Measurements from ENCODE around the gene NME2. TPM values are rescaled to one million over a fixed set of nuclear protein-coding genes. Genes with fewer than 3 reads are reported as not detected.

Gene NME2
- total RNA-seq, 1 experiment from 2014 or later = 826 TPM

DNA sequence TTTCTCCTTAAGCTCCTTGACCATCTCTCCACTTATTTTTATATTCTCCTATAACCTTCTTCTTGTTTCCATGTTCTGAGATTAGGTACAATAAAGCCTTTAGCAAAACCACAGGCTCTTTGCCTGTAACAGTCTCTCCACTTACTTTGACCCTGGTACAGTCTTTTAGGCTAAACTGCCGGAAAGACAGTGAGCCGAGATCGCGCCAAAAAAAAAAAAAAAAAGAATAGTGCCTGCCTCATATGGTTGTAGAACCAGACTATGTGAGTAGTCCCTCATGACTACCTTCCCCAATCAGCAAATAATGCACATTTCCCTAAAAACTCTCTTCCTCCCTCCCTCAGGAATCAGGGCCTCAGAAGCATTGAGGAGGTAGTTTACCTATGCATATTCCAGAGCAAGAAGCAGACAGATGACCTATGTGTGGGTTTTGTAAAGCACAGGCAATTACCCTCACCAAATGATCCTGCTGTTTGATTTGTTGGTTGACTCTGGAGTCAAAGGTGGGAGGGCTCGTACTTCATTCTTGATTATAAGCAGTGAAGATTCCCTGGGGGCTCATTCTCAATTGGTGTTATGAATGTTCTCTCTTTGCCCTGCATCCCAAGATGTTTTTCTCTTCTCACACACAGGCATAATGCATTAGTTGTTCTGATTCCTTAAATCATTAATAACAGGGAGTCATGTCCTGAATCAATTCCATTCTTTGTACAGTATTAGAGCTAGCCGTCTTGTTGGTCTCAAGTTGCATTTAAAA, 21.8 kb upstream of the NME2 start:
- H3K9me3 ChIP-seq (ENCODE audit: insufficient read depth, low read depth) = no peaks in the 10 kb centered on the region
- no TSS peak for BruUV-seq (replicated peaks)
- no peak overlapping the region for H3K27ac ChIP-seq
- H3K4me2 ChIP-seq = no peak overlapping the region
- TF ChIP-seq, protein P1, sequence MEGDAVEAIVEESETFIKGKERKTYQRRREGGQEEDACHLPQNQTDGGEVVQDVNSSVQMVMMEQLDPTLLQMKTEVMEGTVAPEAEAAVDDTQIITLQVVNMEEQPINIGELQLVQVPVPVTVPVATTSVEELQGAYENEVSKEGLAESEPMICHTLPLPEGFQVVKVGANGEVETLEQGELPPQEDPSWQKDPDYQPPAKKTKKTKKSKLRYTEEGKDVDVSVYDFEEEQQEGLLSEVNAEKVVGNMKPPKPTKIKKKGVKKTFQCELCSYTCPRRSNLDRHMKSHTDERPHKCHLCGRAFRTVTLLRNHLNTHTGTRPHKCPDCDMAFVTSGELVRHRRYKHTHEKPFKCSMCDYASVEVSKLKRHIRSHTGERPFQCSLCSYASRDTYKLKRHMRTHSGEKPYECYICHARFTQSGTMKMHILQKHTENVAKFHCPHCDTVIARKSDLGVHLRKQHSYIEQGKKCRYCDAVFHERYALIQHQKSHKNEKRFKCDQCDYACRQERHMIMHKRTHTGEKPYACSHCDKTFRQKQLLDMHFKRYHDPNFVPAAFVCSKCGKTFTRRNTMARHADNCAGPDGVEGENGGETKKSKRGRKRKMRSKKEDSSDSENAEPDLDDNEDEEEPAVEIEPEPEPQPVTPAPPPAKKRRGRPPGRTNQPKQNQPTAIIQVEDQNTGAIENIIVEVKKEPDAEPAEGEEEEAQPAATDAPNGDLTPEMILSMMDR (conservative IDR thresholded peaks at IDR 0.05) = no peak
- no peak for TF ChIP-seq EZH2 (IDR thresholded peaks at IDR 0.05; ENCODE audit: low read depth)
- no peaks in the 10 kb centered on the region for H3K79me2 ChIP-seq (ENCODE audit: low read depth)
- H3K36me3 ChIP-seq (ENCODE audit: low read depth) = no peaks in the 10 kb centered on the region
- H3K4me3 ChIP-seq = no peak overlapping the region
- POLR2A ChIA-PET (ENCODE audit: unreplicated experiment) = no interaction called here
- H3F3A ChIP-seq (ENCODE audit: insufficient read depth, low read depth) = peaks cover 8% of the 10 kb centered on the region; the same call in 1 of the 2 replicates
- CTCF ChIA-PET = no interaction called here
- H2AFZ ChIP-seq = no peak overlapping the region
- H3K4me1 ChIP-seq (replicated peaks; ENCODE audit: insufficient read depth) = no peaks in the 10 kb centered on the region
- no peak for DNase-seq
- H3K9me2 ChIP-seq (ENCODE audit: insufficient read depth) = no peaks in the 10 kb centered on the region
- H4K20me1 ChIP-seq (ENCODE audit: insufficient read depth) = no peaks in the 10 kb centered on the region
- no peaks in the 10 kb centered on the region for H3K27me3 ChIP-seq (ENCODE audit: insufficient read depth, low read depth)
- intact Hi-C loops (cut with micrococcal nuclease; ENCODE audit: unreplicated experiment) = no loop called here

DNA sequence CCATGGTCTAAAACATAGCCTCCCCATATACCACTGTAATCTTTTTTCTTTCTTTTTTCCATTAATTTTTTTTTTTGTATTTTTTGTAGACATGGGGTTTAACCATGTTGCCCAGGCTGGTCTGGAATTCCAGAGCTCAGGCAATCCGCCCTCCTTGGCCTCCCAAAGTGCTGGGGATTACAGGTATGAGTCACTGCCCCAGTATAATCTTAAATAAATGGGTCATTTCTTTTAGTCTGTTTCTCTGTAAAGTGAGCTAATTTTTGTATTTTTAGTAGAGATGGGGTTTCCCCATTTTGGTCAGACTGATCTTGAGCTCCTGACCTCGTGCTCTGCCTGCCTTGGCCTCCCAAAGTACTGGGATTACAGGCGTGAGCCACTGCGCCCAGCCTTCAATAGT, 18.6 kb upstream of the NME2 start:
- no peaks in the 10 kb centered on the region for H3K36me3 ChIP-seq (ENCODE audit: low read depth)
- H3K4me2 ChIP-seq = no peak overlapping the region
- H3K27ac ChIP-seq = no peak overlapping the region
- H3K9me2 ChIP-seq (ENCODE audit: insufficient read depth) = no peaks in the 10 kb centered on the region
- H3K4me1 ChIP-seq (replicated peaks; ENCODE audit: insufficient read depth) = peaks cover 4% of the 10 kb centered on the region; the same call in 1 of the 2 replicates
- DNase-seq = no peak
- H3K27me3 ChIP-seq (ENCODE audit: insufficient read depth, low read depth) = no peaks in the 10 kb centered on the region
- CTCF ChIA-PET = no interaction called here
- H3F3A ChIP-seq (ENCODE audit: insufficient read depth, low read depth) = peaks cover 20% of the 10 kb centered on the region; the same call in 1 of the 2 replicates
- POLR2A ChIA-PET (ENCODE audit: unreplicated experiment) = no interaction called here
- no TSS peak for BruUV-seq (replicated peaks)
- 0 out of 2 replicates have a peak overlapping the region, but pooled peaks have one; percentile 4 for H2AFZ ChIP-seq
- intact Hi-C loops (cut with micrococcal nuclease; ENCODE audit: unreplicated experiment) = no loop called here
- no peaks in the 10 kb centered on the region for H3K79me2 ChIP-seq (ENCODE audit: low read depth)
- H3K9me3 ChIP-seq (ENCODE audit: insufficient read depth, low read depth) = no peaks in the 10 kb centered on the region
- TF ChIP-seq, protein P1 (conservative IDR thresholded peaks at IDR 0.05) = no peak
- TF ChIP-seq EZH2 (IDR thresholded peaks at IDR 0.05; ENCODE audit: low read depth) = no peak
- no peaks in the 10 kb centered on the region for H4K20me1 ChIP-seq (ENCODE audit: insufficient read depth)
- H3K4me3 ChIP-seq = no peak overlapping the region

DNA sequence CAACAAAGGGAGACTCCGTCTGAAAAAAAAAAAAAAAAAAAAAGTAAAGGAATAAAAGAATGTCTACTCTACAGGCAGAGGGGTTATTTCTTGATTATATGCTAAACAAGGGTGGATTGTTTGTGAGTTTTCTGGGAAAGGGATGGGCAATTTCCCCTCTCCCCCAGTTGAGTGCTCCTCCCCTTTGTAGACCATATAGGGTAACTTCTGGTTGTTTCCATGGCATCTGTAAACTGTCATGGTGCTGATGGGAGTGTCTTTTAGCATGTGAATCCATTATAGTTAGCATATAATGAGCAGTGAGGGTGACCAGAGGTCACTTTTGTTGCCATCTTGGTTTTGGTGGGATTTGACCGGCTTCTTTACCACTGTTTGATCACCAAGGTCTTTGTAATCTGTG, 17.0 kb upstream of the NME2 start:
- Histone ChIP-seq H3K9me2 (ENCODE audit: insufficient read depth) (no peaks in the 10 kb centered on the region), H3K27me3 (ENCODE audit: insufficient read depth, low read depth) (no peaks in the 10 kb centered on the region), H2AFZ (no peak overlapping the region), H3K79me2 (ENCODE audit: low read depth) (peaks cover 7% of the 10 kb centered on the region), H3K27ac (no peak overlapping the region), H3F3A (ENCODE audit: insufficient read depth, low read depth) (peaks cover 24% of the 10 kb centered on the region; the same call in 1 of the 2 replicates), H3K9me3 (ENCODE audit: insufficient read depth, low read depth) (no peaks in the 10 kb centered on the region), H4K20me1 (ENCODE audit: insufficient read depth) (no peaks in the 10 kb centered on the region), H3K4me2 (no peak overlapping the region), H3K4me1 (replicated peaks; ENCODE audit: insufficient read depth) (peaks cover 8% of the 10 kb centered on the region; the same call in 1 of the 2 replicates), H3K4me3 (no peak overlapping the region), H3K36me3 (ENCODE audit: low read depth) (no peaks in the 10 kb centered on the region)
- ChIA-PET POLR2A (ENCODE audit: unreplicated experiment) (no interaction called here), CTCF (no interaction called here)
- no peak for DNase-seq
- intact Hi-C loops (cut with micrococcal nuclease; ENCODE audit: unreplicated experiment) = no loop called here
- no peak for TF ChIP-seq EZH2 (IDR thresholded peaks at IDR 0.05; ENCODE audit: low read depth)
- TF ChIP-seq, protein P1 (conservative IDR thresholded peaks at IDR 0.05) = no peak
- BruUV-seq (replicated peaks) = no TSS peak
